Neural crest cell (in vitro differentiated cells): ENCODE measurements around the gene PLEKHN1. TPM values are rescaled to one million over a fixed set of nuclear protein-coding genes. Genes with fewer than 3 reads are reported as not detected.
A peak's percentile ranks its signal among the peaks of the same experiment; 100 is the strongest.

Source experiments
- DNase-seq: peaks from one replicate; pipeline ENCODE4 v3.0.0; 2021; ENCODE audit warnings: low read depth, mixed read lengths, low spot score
- H3K27ac Mint-ChIP-seq: one replicate; pipeline ENCODE4 v1.8.0; 2021; ENCODE audit warnings: mild to moderate bottlenecking, mixed read lengths; ENCODE audit not compliant: unreplicated experiment
- H3K27me3 Mint-ChIP-seq: 2 replicates; pipeline ENCODE4 v1.8.0; 2021; ENCODE audit warnings: low read depth, mild to moderate bottlenecking, mixed read lengths
- H3K36me3 Mint-ChIP-seq: 2 replicates; pipeline ENCODE4 v1.8.0; 2021; ENCODE audit warnings: low read depth, mild to moderate bottlenecking, mixed read lengths
- H3K4me1 Mint-ChIP-seq: 2 replicates; pipeline ENCODE4 v1.8.0; 2021; ENCODE audit warnings: mixed read lengths
- H3K4me3 Mint-ChIP-seq: one replicate; pipeline ENCODE4 v1.8.0; 2021; ENCODE audit warnings: mild to moderate bottlenecking, mixed read lengths
- H3K9me3 Mint-ChIP-seq: 2 replicates; pipeline ENCODE4 v1.8.0; 2021; ENCODE audit warnings: mixed read lengths
- CTCF ChIP-seq: fragments of 200-600 bp; sonication (generic); conservative IDR thresholded peaks from 2 replicates; pipeline ENCODE4 v1.5.0; 2021; ENCODE audit warnings: antibody characterized with exemption, mild to moderate bottlenecking
- total RNA-seq: library from RNA; stranded (reverse); gene quantifications from 2 replicates; pipeline ENCODE4 v1.2.1, GENCODE V29; 2021

PLEKHN1 gene
- total RNA-seq, 1 donor from 2014 or later, result not detected

GRCh38 chr1:941015-941587, 25.2 kb upstream of the PLEKHN1 start:
- H3K9me3 Mint-ChIP-seq, result no peaks in the 10 kb centered on the region
- H3K4me1 Mint-ChIP-seq, result no peaks in the 10 kb centered on the region
- H3K27ac Mint-ChIP-seq, result no peak overlapping the region
- no peak for DNase-seq
- peaks cover 3% of the 10 kb centered on the region for H3K36me3 Mint-ChIP-seq
- H3K4me3 Mint-ChIP-seq, result peak overlapping the region; percentile 49
- TF ChIP-seq CTCF, result no peak
- peaks cover 75% of the 10 kb centered on the region for H3K27me3 Mint-ChIP-seq

DNA sequence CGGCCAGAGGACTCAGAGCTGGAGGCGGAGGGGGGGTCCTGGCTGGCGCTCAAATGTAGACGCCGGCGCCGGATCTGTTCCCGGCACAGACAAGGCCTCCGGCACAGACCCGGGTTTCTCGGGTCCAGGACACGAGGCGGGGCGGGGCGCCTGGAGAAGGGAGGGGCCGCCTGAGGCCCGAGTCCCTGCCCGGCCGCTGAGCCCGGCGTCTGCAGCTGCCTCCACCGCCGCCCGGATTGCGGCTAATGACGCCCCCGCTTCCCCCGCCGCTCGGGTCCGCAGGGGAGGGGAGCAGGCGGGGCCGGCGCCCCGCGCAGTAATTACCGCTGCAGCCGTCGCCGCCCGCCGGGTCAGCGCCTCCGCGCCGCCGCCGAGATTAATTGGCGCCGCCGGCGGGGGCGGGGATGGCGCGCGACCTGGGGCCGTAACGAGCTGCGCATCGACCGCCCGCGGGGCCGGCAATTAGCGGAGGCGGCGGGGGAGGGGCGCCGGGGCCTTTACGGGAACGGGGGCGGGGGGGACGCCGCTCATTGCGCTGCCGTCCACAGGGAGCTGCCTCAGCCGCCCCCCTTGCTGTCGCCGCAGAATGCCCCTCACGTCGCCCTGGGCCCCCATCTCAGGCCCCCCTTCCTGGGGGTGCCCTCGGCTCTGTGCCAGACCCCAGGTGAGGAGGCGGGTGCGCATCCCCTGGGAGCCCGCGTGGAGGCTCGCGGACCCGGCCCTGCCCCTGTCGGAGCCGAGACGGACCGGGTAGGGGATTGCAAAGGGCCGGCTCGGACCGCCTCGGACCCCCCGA, 24.5 kb upstream of the PLEKHN1 start:
- Mint-ChIP-seq H3K4me1 (no peaks in the 10 kb centered on the region), H3K27ac (no peak overlapping the region), H3K9me3 (no peaks in the 10 kb centered on the region), H3K4me3 (peak overlapping the region; percentile 47), H3K36me3 (peaks cover 3% of the 10 kb centered on the region), H3K27me3 (peaks cover 72% of the 10 kb centered on the region)
- no peak for TF ChIP-seq CTCF
- DNase-seq, result no peak

DNA sequence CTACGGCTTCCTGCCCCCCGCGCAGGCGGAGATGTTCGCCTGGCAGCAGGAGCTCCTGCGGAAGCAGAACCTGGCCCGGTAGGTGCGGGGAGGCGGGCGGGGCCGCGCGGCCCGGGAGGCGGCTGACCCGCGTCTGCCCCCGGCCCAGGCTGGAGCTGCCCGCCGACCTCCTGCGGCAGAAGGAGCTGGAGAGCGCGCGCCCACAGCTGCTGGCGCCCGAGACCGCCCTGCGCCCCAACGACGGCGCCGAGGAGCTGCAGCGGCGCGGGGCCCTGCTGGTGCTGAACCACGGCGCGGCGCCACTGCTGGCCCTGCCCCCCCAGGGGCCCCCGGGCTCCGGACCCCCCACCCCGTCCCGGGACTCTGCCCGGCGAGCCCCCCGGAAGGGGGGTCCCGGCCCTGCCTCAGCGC, 23.9 kb upstream of the PLEKHN1 start:
- no peak overlapping the region for H3K4me3 Mint-ChIP-seq
- no peak for TF ChIP-seq CTCF
- no peaks in the 10 kb centered on the region for H3K4me1 Mint-ChIP-seq
- no peak for DNase-seq
- H3K27me3 Mint-ChIP-seq, result peaks cover 71% of the 10 kb centered on the region
- H3K9me3 Mint-ChIP-seq, result no peaks in the 10 kb centered on the region
- H3K36me3 Mint-ChIP-seq, result peaks cover 3% of the 10 kb centered on the region
- no peak overlapping the region for H3K27ac Mint-ChIP-seq

GRCh38 chr1:942864-943533, 23.3 kb upstream of the PLEKHN1 start:
- DNase-seq, result no peak
- H3K9me3 Mint-ChIP-seq, result no peaks in the 10 kb centered on the region
- H3K4me1 Mint-ChIP-seq, result no peaks in the 10 kb centered on the region
- no peak overlapping the region for H3K4me3 Mint-ChIP-seq
- peaks cover 3% of the 10 kb centered on the region for H3K36me3 Mint-ChIP-seq
- TF ChIP-seq CTCF, result no peak
- no peak overlapping the region for H3K27ac Mint-ChIP-seq
- peaks cover 66% of the 10 kb centered on the region for H3K27me3 Mint-ChIP-seq

DNA sequence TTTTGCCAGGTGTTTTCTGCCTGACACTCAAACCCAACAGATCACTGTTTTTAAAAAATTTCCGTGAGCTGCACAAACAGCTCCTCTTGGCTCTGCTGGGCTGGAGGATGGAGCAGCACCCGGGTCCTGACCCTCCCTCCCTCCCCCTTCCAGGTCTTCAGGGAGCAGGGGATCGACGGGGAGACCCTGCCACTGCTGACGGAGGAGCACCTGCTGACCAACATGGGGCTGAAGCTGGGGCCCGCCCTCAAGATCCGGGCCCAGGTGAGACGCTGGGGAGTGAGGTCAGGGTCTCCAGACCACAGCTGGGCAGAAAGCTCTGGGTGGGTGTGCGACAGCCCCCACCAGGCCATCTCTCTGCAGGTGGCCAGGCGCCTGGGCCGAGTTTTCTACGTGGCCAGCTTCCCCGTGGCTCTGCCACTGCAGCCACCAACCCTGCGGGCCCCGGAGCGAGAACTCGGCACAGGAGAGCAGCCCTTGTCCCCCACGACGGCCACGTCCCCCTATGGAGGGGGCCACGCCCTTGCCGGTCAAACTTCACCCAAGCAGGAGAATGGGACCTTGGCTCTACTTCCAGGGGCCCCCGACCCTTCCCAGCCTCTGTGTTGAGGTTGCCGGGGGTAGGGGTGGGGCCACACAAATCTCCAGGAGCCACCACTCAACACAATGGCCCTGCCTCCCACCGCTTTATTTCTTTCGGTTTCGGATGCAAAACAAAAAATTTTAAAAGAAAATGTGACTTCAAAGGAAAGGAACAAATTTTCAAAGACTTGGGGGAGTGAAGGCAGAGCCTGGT, 22.5 kb upstream of the PLEKHN1 start:
- no peak overlapping the region for H3K4me3 Mint-ChIP-seq
- no peaks in the 10 kb centered on the region for H3K9me3 Mint-ChIP-seq
- peaks cover 3% of the 10 kb centered on the region for H3K36me3 Mint-ChIP-seq
- H3K27ac Mint-ChIP-seq, result no peak overlapping the region
- no peaks in the 10 kb centered on the region for H3K4me1 Mint-ChIP-seq
- no peak for DNase-seq
- peaks cover 59% of the 10 kb centered on the region for H3K27me3 Mint-ChIP-seq
- no peak for TF ChIP-seq CTCF
